H1 (cell line): ENCODE data around the gene OXTR. TPM values are rescaled to one million over a fixed set of nuclear protein-coding genes. Genes with fewer than 3 reads are reported as not detected.

Source experiments
- BACH1 ChIP-seq: IDR thresholded peaks from 2 replicates; pipeline ENCODE4 v1.6.1; 2012; ENCODE audit warnings: low read length, improper control_type of control experiment
- RNF2 ChIP-seq: fragments of 200-900, 300-1000 bp; sonication (generic); IDR thresholded peaks from 2 replicates; pipeline ENCODE4 v1.7.1; 2016; ENCODE audit warnings: borderline replicate concordance, low read depth, mild to moderate bottlenecking, antibody characterized with exemption, low read length; ENCODE audit not compliant: poor library complexity, severe bottlenecking; ENCODE audit errors: missing control alignments
- SP2 ChIP-seq: IDR thresholded peaks from 2 replicates; pipeline ENCODE4 v1.6.1; 2012; ENCODE audit warnings: mild to moderate bottlenecking, low read length, inconsistent platforms
- polyA plus RNA-seq, 7 experiments: library from polyadenylated mRNA; depleted of rRNA in 3 of 7; stranded (reverse) in 5 of 7; unstranded in 2 of 7; fragments of >200 nt in 5 of 7; fragments of 200-250 nt in 2 of 7; gene quantifications; 1 replicate in 5 of 7; 2 replicates in 1 of 7; 4 replicates in 1 of 7; pipeline versions ENCODE4 v1.2.1 to v1.2.3, GENCODE V29; 2011 to 2013; ENCODE audit warnings: missing spikeins in 2 of 7, mixed read lengths in 2 of 7
- total RNA-seq: library from RNA; stranded (reverse); fragmentation: NEBNext Ultra II Directional; extraction: Animal tissue kit (Norgen Biotek cat#: 25700); gene quantifications from 2 replicates; pipeline ENCODE4 v1.2.1, GENCODE V29; 2021

The OXTR gene
- total and polyA plus RNA-seq, 2 of the 8 experiments (the other 6 are each of a cell fraction or from before 2014, with no cell fraction given): 0.77 to 2.3 TPM

GRCh38 chr3:8793242-8793641 is 23.8 kb upstream of the OXTR start (continued):
- TF ChIP-seq RNF2 (no peak), SP2 (no peak), BACH1 (no peak)
- TF ChIP-seq, all 59 proteins: peak for 0
